K562 (cell line): ENCODE measurements around the gene CNP. TPM values are rescaled to one million over a fixed set of nuclear protein-coding genes. Genes with fewer than 3 reads are reported as not detected.

Experiments used
- ATAC-seq: fragments of 200-7000 bp; cut with Tn5 transposase; 3 replicates; pipeline ENCODE4 v1.9.1; 2020; ENCODE audit warnings: moderate library complexity
- BruUV-seq: library from RNA; stranded (reverse); fragments of 400-500 nt; replicated peaks from 2 replicates; lab custom pipeline; 2021; lab: Mats Ljungman, UMichigan
- CTCF ChIA-PET: fragments of 300-600 bp; formaldehyde crosslinking; extraction: SDS; loops from one replicate; lab custom pipeline; 2021; ENCODE audit warnings: low intra/inter-chr PET ratio; lab: Yijun Ruan, JAX
- POLR2A ChIA-PET: fragments of 300-600, 350-650 bp; sonication (Branson Sonifier 250); formaldehyde crosslinking; extraction: SDS; loops from one replicate; lab custom pipeline; 2021; ENCODE audit warnings: antibody characterized with exemption, inconsistent platforms; lab: Yijun Ruan, JAX
- DNase-seq, 4 experiments: peaks; one replicate each; pipeline versions ENCODE4 v3.0.0 to v3.0.0-alpha.2; 2011 to 2018; ENCODE audit warnings: low spot score in 3 of 4, mixed read lengths in 3 of 4; ENCODE audit errors: extremely low read depth in 1 of 4
- FAIRE-seq: peaks from 2 replicates; lab custom pipeline; 2011; peaks lifted over from hg19 to GRCh38; lab: Jason Lieb, UNC
- H2AFZ ChIP-seq: 2 replicates; pipeline ENCODE4 v1.6.0; 2011; ENCODE audit warnings: low read depth, low read length, control low read depth, inconsistent platforms
- H3K27ac ChIP-seq: fragments of 200-600 bp; 3 replicates; pipeline ENCODE4 v1.8.0; 2011; ENCODE audit warnings: low read depth, mild to moderate bottlenecking, control low read depth, inconsistent platforms, low read length, moderate library complexity, mixed read lengths; ENCODE audit errors: extremely low read depth
- H3K27me3 ChIP-seq, 2 experiments: fragments of 300-600 bp in 1 of 2; 2 replicates in 1 of 2; 3 replicates in 1 of 2; pipeline versions ENCODE4 v1.6.0 to v1.8.0; 2011; ENCODE audit warnings: inconsistent platforms in 2 of 2, low read length in 2 of 2, mild to moderate bottlenecking in 1 of 2, mixed read lengths in 1 of 2, moderate library complexity in 1 of 2; ENCODE audit not compliant: control insufficient read depth in 2 of 2, insufficient read depth in 2 of 2
- H3K36me3 ChIP-seq: fragments of 300-600 bp; 3 replicates; pipeline ENCODE4 v1.8.0; 2011; ENCODE audit warnings: mild to moderate bottlenecking, low read length, inconsistent platforms; ENCODE audit not compliant: control insufficient read depth, insufficient read depth
- H3K4me1 ChIP-seq, 2 experiments: fragments of 200-600 bp in 1 of 2; replicated peaks in 1 of 2; 2 replicates in 1 of 2; 3 replicates in 1 of 2; pipeline versions ENCODE4 v1.5.1 to v1.8.0; 2011; ENCODE audit warnings: inconsistent platforms in 2 of 2, low read length in 2 of 2, mild to moderate bottlenecking in 1 of 2, mixed read lengths in 1 of 2, moderate library complexity in 1 of 2; ENCODE audit not compliant: control insufficient read depth in 2 of 2, insufficient read depth in 2 of 2
- H3K4me2 ChIP-seq: 2 replicates; pipeline ENCODE4 v1.6.1; 2011; ENCODE audit warnings: low read length, control low read depth, inconsistent platforms, mixed read lengths; ENCODE audit not compliant: insufficient read depth
- H3K4me3 ChIP-seq: fragments of 200-600 bp; sonication (generic), shearing (Covaris generic); 2 replicates; pipeline ENCODE4 v1.5.1; 2016; ENCODE audit warnings: control low read depth, inconsistent platforms
- H3K79me2 ChIP-seq: fragments of 200-600 bp; 3 replicates; pipeline ENCODE4 v1.8.0; 2011; ENCODE audit warnings: low read length, inconsistent platforms; ENCODE audit not compliant: control insufficient read depth, insufficient read depth
- H3K9ac ChIP-seq, 2 experiments: 2 replicates each; pipeline versions ENCODE4 v1.6.0 to v1.6.1; 2011; ENCODE audit warnings: low read depth in 2 of 2, low read length in 2 of 2, control low read depth in 1 of 2, inconsistent platforms in 1 of 2, mild to moderate bottlenecking in 1 of 2, mixed read lengths in 1 of 2; ENCODE audit not compliant: insufficient read depth in 1 of 2
- H3K9me1 ChIP-seq: one replicate; pipeline ENCODE4 v1.6.0; 2011; ENCODE audit warnings: inconsistent platforms, mild to moderate bottlenecking, low read length, moderate library complexity; ENCODE audit not compliant: control insufficient read depth, insufficient read depth
- H3K9me3 ChIP-seq: replicated peaks from 2 replicates; pipeline ENCODE4 v1.5.1; 2011; ENCODE audit warnings: low read depth, low read length, inconsistent platforms; ENCODE audit not compliant: control insufficient read depth, insufficient read depth
- H4K20me1 ChIP-seq: replicated peaks from 2 replicates; pipeline ENCODE4 v1.6.1; 2011; ENCODE audit warnings: low read length, inconsistent platforms, mixed read lengths; ENCODE audit not compliant: control insufficient read depth, insufficient read depth
- DACH1 ChIP-seq: fragments of 450-650 bp; IDR thresholded peaks from 2 replicates; pipeline ENCODE4 v1.6.1; 2018; ENCODE audit not compliant: partially characterized antibody
- FOXJ2 ChIP-seq: fragments of 200-800 bp; sonication (Bioruptor generic); IDR thresholded peaks from 2 replicates; pipeline ENCODE4 v1.6.1; 2016; ENCODE audit warnings: missing genetic modification characterization, missing compliant biosample characterization
- HIVEP1 ChIP-seq: fragments of 250-450 bp; sonication (Bioruptor Pico); IDR thresholded peaks from 2 replicates; pipeline ENCODE4 v1.4.0; 2020; ENCODE audit warnings: mild to moderate bottlenecking
- NCOA1 ChIP-seq: fragments of 450-650 bp; IDR thresholded peaks from 2 replicates; pipeline ENCODE4 v1.6.1; 2016; ENCODE audit warnings: low read depth
- SNRNP70 ChIP-seq: fragments of 200-400 bp; formaldehyde crosslinking; optimal IDR thresholded peaks from 2 replicates; pipeline ENCODE3; 2017; ENCODE audit warnings: low read depth, low read length
- TOE1 ChIP-seq, 2 experiments: fragments of 450-650 bp in 1 of 2; sonication (generic) in 1 of 2; formaldehyde crosslinking in 1 of 2; IDR thresholded peaks; 2 replicates each; pipeline versions ENCODE4 v1.7.1 to v1.8.0; 2016 to 2022; ENCODE audit warnings: borderline replicate concordance in 2 of 2, mild to moderate bottlenecking in 2 of 2, antibody characterized with exemption in 1 of 2, inconsistent platforms in 1 of 2, low read depth in 1 of 2, missing genetic modification reagents in 1 of 2, moderate library complexity in 1 of 2
- ZKSCAN1 ChIP-seq: fragments of 150-350 bp; IDR thresholded peaks from 2 replicates; pipeline ENCODE4 v1.6.1; 2016; ENCODE audit warnings: low read depth, low read length
- ZNF197 ChIP-seq: fragments of 200-800 bp; sonication (Bioruptor generic); IDR thresholded peaks from 2 replicates; pipeline ENCODE4 v1.6.1; 2016; ENCODE audit warnings: low read depth, missing genetic modification characterization, missing compliant biosample characterization
- ZNF316 ChIP-seq: fragments of 450-650 bp; IDR thresholded peaks from 2 replicates; pipeline ENCODE4 v1.6.1; 2016
- ZNF444 ChIP-seq: fragments of 250-450 bp; sonication (Bioruptor Pico); IDR thresholded peaks from 2 replicates; pipeline ENCODE4 v1.4.0; 2020; ENCODE audit warnings: mild to moderate bottlenecking, moderate library complexity
- WGBS: fragments of 100-300 bp; shearing (Covaris generic); methylation state at CpG from one replicate; pipeline ENCODE4 v1.1.6; 2016; ENCODE audit warnings: low coverage, mixed read lengths; ENCODE audit not compliant: insufficient coverage; ENCODE audit errors: missing lambda C conversion rate; 5-methylcytosine and 5-hydroxymethylcytosine counted together
- in situ Hi-C: fragments of 300-500 bp; cut with MboI; formaldehyde crosslinking; loops from 4 replicates; pipeline ENCODE4 v1.15.0; 2018; ENCODE audit warnings: inconsistent platforms, mixed read lengths
- intact Hi-C: fragments of 100-400 bp; cut with micrococcal nuclease; formaldehyde crosslinking; loops from 2 replicates; pipeline ENCODE4 v1.14.2; 2022
- polyA plus RNA-seq, 8 experiments: library from polyadenylated mRNA; depleted of rRNA in 4 of 8; stranded (reverse) in 5 of 8; unstranded in 3 of 8; fragments of >200 nt; fragmentation: Nextera tagmentation in 2 of 8; fragmentation: Illumina TruSeq in 1 of 8; extraction: Ambion mirVana in 2 of 8; extraction: Trizol in 1 of 8; gene quantifications; 2 replicates each; pipeline versions ENCODE4 v1.2.1 to v1.2.3, GENCODE V29; 2011 to 2014; ENCODE audit warnings: inconsistent platforms in 1 of 8, missing spikeins in 1 of 8
- total RNA-seq, 7 experiments: library from RNA; depleted of rRNA in 6 of 7; stranded (reverse); fragments of >200 nt in 6 of 7; fragmentation: Illumina TruSeq in 2 of 7; extraction: Trizol in 2 of 7; gene quantifications; 2 replicates each; pipeline versions ENCODE4 v1.2.1 to v1.2.3, GENCODE V29; 2011 to 2021; ENCODE audit warnings: low replicate concordance in 1 of 7
- TF ChIP-seq, protein P1 (sequence below): fragments of 450-650 bp; formaldehyde crosslinking; IDR thresholded peaks from 2 replicates; pipeline ENCODE4 v1.4.0; 2022; ENCODE audit warnings: missing genetic modification characterization

The CNP gene
- total and polyA plus RNA-seq, 9 of the 15 experiments (the other 6 are each of a cell fraction or from before 2014, with no cell fraction given) = 1.7 to 52.0 (median 29.1) TPM

DNA sequence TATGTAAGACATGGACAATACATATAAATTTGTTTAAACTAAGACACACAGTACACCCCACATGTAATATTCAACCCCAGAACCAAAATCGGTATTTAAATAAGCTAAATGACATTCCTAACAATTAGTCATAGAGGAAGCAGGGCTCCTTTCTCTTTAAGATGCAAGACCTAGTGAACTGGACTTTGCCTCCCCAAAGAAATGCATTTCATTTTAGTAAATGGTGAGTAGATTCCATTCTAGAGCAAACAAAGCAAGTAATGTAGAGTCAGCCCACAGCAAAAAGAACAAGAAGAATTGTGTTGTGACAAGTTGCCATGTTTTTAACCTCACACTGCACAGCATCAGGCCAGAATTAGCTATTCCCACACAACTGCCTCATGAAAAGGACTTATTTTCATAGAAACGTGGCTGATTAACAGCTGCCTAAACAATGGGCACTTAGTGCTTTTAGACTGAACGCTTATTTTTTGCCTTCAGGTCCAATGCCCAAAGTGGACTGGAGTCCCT is 36.3 kb downstream of the CNP start:
- H3K4me1 ChIP-seq = no peaks in the 10 kb centered on the region; a peak in 1 of 5 replicates
- no peaks in the 10 kb centered on the region for H3K9me3 ChIP-seq
- H3K27ac ChIP-seq = no peak overlapping the region
- no TSS peak for BruUV-seq
- ChIA-PET CTCF (no interaction called here), POLR2A (interaction anchor here (0.7 to 4.3 kb wide), 5 partner anchors 14 to 113 kb away, joined by 3 to 37 read pairs (median 3); partner anchors contain the start of genes CNP and DNAJC7)
- peaks cover 70% of the 10 kb centered on the region for H3K79me2 ChIP-seq
- TF ChIP-seq NCOA1 (no peak), TOE1 (IDR thresholded peaks at IDR 0.05; ENCODE audit: borderline replicate concordance) (no peak), TOE1 (CRISPR knock-in tag; IDR thresholded peaks at IDR 0.05; ENCODE audit: borderline replicate concordance, low read depth) (no peak), ZNF316 (no peak), FOXJ2 (no peak), ZNF197 (CRISPR knock-in tag) (no peak), SNRNP70 (no peak), DACH1 (no peak), HIVEP1 (no peak), ZNF444 (no peak), ZKSCAN1 (no peak)
- TF ChIP-seq, protein P1, sequence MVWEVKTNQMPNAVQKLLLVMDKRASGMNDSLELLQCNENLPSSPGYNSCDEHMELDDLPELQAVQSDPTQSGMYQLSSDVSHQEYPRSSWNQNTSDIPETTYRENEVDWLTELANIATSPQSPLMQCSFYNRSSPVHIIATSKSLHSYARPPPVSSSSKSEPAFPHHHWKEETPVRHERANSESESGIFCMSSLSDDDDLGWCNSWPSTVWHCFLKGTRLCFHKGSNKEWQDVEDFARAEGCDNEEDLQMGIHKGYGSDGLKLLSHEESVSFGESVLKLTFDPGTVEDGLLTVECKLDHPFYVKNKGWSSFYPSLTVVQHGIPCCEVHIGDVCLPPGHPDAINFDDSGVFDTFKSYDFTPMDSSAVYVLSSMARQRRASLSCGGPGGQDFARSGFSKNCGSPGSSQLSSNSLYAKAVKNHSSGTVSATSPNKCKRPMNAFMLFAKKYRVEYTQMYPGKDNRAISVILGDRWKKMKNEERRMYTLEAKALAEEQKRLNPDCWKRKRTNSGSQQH = no peak
- H4K20me1 ChIP-seq = peaks cover 19% of the 10 kb centered on the region; the same call in 1 of the 2 replicates
- no peak overlapping the region for H3K4me3 ChIP-seq
- H3K36me3 ChIP-seq = peaks cover 68% of the 10 kb centered on the region
- H2AFZ ChIP-seq = no peak overlapping the region
- 68% methylated on average over 3 of the region's 3 CpGs for WGBS
- H3K4me2 ChIP-seq = no peak overlapping the region
- no peak for ATAC-seq
- no peaks in the 10 kb centered on the region for H3K9me1 ChIP-seq
- no peak for FAIRE-seq
- H3K9ac ChIP-seq = no peak overlapping the region
- in situ Hi-C loops = no loop called here
- no peaks in the 10 kb centered on the region for H3K27me3 ChIP-seq
- intact Hi-C loops = no loop called here
- no peak for DNase-seq
